Measurements from ENCODE around the gene FHOD3. TPM values are rescaled to one million over a fixed set of nuclear protein-coding genes. Genes with fewer than 3 reads are reported as not detected.

Gene FHOD3
- total and polyA plus RNA-seq, 3 experiments from 2014 or later = not detected

DNA sequence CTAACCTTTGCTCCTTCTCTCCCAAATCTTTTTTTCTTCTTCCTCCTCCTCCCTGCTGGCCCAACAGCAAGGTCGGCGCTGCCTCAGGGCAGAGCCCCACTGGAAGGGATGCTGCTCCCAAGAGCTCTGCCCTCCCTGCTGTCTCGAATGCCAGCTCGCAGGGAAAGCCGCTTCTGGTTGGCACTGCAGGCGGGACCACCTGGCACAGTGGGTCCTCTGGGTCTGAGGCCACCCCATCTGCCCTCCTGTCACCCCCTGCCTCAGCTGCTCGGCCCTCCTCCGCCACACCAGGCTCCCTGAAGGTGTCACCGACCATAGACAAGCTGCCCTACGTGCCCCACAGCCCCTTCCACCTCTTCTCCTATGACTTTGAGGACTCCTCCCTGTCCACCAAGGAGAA lies 355.0 kb downstream of the FHOD3 start:
- Histone ChIP-seq H3K4me3 (ENCODE audit: low read length) (no peak overlapping the region), H3K36me3 (ENCODE audit: insufficient read depth, low read length) (no peaks in the 10 kb centered on the region), H3K9me3 (ENCODE audit: low read length) (no peaks in the 10 kb centered on the region), H3K27ac (ENCODE audit: low read depth, low read length) (no peak overlapping the region), H3K4me1 (ENCODE audit: insufficient read depth, low read length) (no peaks in the 10 kb centered on the region), H3K27me3 (ENCODE audit: insufficient read depth, low read length, poor library complexity, severe bottlenecking) (no peaks in the 10 kb centered on the region)
- DNase-seq = no peak
- Mint-ChIP-seq H3K9me3 (no peaks in the 10 kb centered on the region), H3K4me1 (no peaks in the 10 kb centered on the region), H3K4me3 (no peak overlapping the region), H3K36me3 (no peaks in the 10 kb centered on the region), H3K27me3 (peaks cover 13 to 29% of the 10 kb centered on the region in 2 donors), H3K27ac (no peak overlapping the region)
- ChIA-PET CTCF (no interaction called here), POLR2A (no interaction called here)

- POLR2A ChIA-PET = no interaction called here
- no peaks in the 10 kb centered on the region for H3K9me3 Mint-ChIP-seq
- no peak overlapping the region for H3K27ac Mint-ChIP-seq
- no peaks in the 10 kb centered on the region for H3K4me1 Mint-ChIP-seq
- no peaks in the 10 kb centered on the region for H3K27me3 ChIP-seq (ENCODE audit: insufficient read depth, low read length, poor library complexity, severe bottlenecking)
- H3K4me3 ChIP-seq (ENCODE audit: low read length) = no peak overlapping the region
- no peaks in the 10 kb centered on the region for H3K36me3 ChIP-seq (ENCODE audit: insufficient read depth, low read length)
- H3K27ac ChIP-seq (ENCODE audit: low read depth, low read length) = no peak overlapping the region
- H3K9me3 ChIP-seq (ENCODE audit: low read length) = no peaks in the 10 kb centered on the region
- DNase-seq = no peak
- H3K36me3 Mint-ChIP-seq = no peaks in the 10 kb centered on the region
- no peaks in the 10 kb centered on the region for H3K4me1 ChIP-seq (ENCODE audit: insufficient read depth, low read length)
- peaks cover 13 to 29% of the 10 kb centered on the region in 2 donors for H3K27me3 Mint-ChIP-seq
- CTCF ChIA-PET = no interaction called here
- no peak overlapping the region for H3K4me3 Mint-ChIP-seq
Observed at GRCh38 chr18:36653141-36653869, 355.8 kb downstream of the FHOD3 start.

DNA sequence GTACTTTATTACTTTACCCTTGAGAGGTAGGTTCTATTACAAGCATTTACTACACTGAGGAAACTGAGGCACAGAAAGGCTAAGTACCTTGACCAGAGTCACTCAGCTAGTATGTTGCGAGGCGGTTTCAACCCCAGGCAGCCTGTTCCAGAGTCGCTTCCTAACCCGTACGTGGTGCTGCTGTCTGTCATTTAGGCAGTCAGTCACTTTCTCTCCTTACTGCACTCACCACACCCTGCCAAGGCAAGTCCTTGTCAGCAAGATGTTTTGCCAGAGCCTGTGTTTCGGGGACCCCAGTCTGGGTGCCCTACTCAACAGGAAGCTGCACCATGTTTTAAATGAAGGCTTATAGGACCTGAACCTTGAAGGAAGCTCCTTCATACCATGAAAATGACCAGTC lies 356.4 kb downstream of the FHOD3 start:
- Mint-ChIP-seq H3K36me3 (no peaks in the 10 kb centered on the region), H3K4me1 (no peaks in the 10 kb centered on the region), H3K27ac (no peak overlapping the region), H3K9me3 (no peaks in the 10 kb centered on the region), H3K4me3 (no peak overlapping the region), H3K27me3 (peaks cover 13 to 33% of the 10 kb centered on the region in 2 donors)
- H3K9me3 ChIP-seq (ENCODE audit: low read length) = no peaks in the 10 kb centered on the region
- ChIA-PET POLR2A (no interaction called here), CTCF (no interaction called here)
- no peaks in the 10 kb centered on the region for H3K4me1 ChIP-seq (ENCODE audit: insufficient read depth, low read length)
- H3K27me3 ChIP-seq (ENCODE audit: insufficient read depth, low read length, poor library complexity, severe bottlenecking) = no peaks in the 10 kb centered on the region
- no peaks in the 10 kb centered on the region for H3K36me3 ChIP-seq (ENCODE audit: insufficient read depth, low read length)
- no peak overlapping the region for H3K27ac ChIP-seq (ENCODE audit: low read depth, low read length)
- DNase-seq = no peak
- H3K4me3 ChIP-seq (ENCODE audit: low read length) = no peak overlapping the region

GRCh38 chr18:36655074-36655473 lies 357.6 kb downstream of the FHOD3 start:
- Mint-ChIP-seq H3K36me3 (no peaks in the 10 kb centered on the region), H3K4me1 (no peaks in the 10 kb centered on the region), H3K27me3 (peaks cover 13 to 33% of the 10 kb centered on the region in 2 donors), H3K4me3 (no peak overlapping the region), H3K9me3 (no peaks in the 10 kb centered on the region), H3K27ac (no peak overlapping the region)
- H3K4me1 ChIP-seq (ENCODE audit: insufficient read depth, low read length) = no peaks in the 10 kb centered on the region
- ChIA-PET CTCF (no interaction called here), POLR2A (no interaction called here)
- no peaks in the 10 kb centered on the region for H3K27me3 ChIP-seq (ENCODE audit: insufficient read depth, low read length, poor library complexity, severe bottlenecking)
- no peak overlapping the region for H3K27ac ChIP-seq (ENCODE audit: low read depth, low read length)
- no peaks in the 10 kb centered on the region for H3K9me3 ChIP-seq (ENCODE audit: low read length)
- DNase-seq = no peak
- H3K36me3 ChIP-seq (ENCODE audit: insufficient read depth, low read length) = no peaks in the 10 kb centered on the region
- H3K4me3 ChIP-seq (ENCODE audit: low read length) = no peak overlapping the region

GRCh38 chr18:36655930-36656329 lies 358.4 kb downstream of the FHOD3 start:
- Mint-ChIP-seq H3K4me3 (no peak overlapping the region), H3K9me3 (no peaks in the 10 kb centered on the region), H3K4me1 (no peaks in the 10 kb centered on the region), H3K27me3 (peaks cover 13 to 36% of the 10 kb centered on the region in 2 donors), H3K36me3 (no peaks in the 10 kb centered on the region), H3K27ac (no peak overlapping the region)
- Histone ChIP-seq H3K4me3 (ENCODE audit: low read length) (no peak overlapping the region), H3K27ac (ENCODE audit: low read depth, low read length) (no peak overlapping the region), H3K4me1 (ENCODE audit: insufficient read depth, low read length) (no peaks in the 10 kb centered on the region), H3K27me3 (ENCODE audit: insufficient read depth, low read length, poor library complexity, severe bottlenecking) (no peaks in the 10 kb centered on the region), H3K9me3 (ENCODE audit: low read length) (no peaks in the 10 kb centered on the region), H3K36me3 (ENCODE audit: insufficient read depth, low read length) (no peaks in the 10 kb centered on the region)
- CTCF ChIA-PET = no interaction called here
- POLR2A ChIA-PET = no interaction called here
- DNase-seq = no peak

DNA sequence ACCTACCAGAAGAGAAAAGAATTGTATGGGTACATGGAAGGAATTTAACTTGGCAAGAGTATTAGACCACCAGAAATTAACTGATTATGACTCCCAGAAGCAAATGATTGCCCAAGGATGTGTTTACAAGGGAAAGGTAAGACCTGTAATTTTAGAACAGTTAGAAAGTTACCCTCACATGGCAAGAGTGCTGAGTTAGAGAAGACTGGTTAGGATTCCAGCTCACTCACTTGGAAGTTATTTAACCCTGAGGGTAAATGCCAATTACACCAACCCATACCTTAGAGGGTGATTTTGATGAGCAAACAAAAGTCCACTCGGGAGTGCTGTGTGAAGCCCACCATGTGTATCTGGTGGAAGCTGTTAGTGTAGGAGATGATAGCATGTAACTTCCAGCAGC lies 361.1 kb downstream of the FHOD3 start:
- H3K36me3 Mint-ChIP-seq = no peaks in the 10 kb centered on the region
- POLR2A ChIA-PET = no interaction called here
- no peak overlapping the region for H3K4me3 Mint-ChIP-seq
- H3K4me1 ChIP-seq (ENCODE audit: insufficient read depth, low read length) = no peaks in the 10 kb centered on the region
- H3K27ac ChIP-seq (ENCODE audit: low read depth, low read length) = no peak overlapping the region
- no peak overlapping the region for H3K4me3 ChIP-seq (ENCODE audit: low read length)
- H3K9me3 ChIP-seq (ENCODE audit: low read length) = no peaks in the 10 kb centered on the region
- CTCF ChIA-PET = no interaction called here
- H3K36me3 ChIP-seq (ENCODE audit: insufficient read depth, low read length) = no peaks in the 10 kb centered on the region
- no peaks in the 10 kb centered on the region for H3K4me1 Mint-ChIP-seq
- no peaks in the 10 kb centered on the region for H3K9me3 Mint-ChIP-seq
- no peaks in the 10 kb centered on the region for H3K27me3 ChIP-seq (ENCODE audit: insufficient read depth, low read length, poor library complexity, severe bottlenecking)
- H3K27me3 Mint-ChIP-seq = peaks cover 11 to 26% of the 10 kb centered on the region in 2 donors
- H3K27ac Mint-ChIP-seq = no peak overlapping the region
- DNase-seq = no peak

GRCh38 chr18:36660311-36660710 lies 362.8 kb downstream of the FHOD3 start:
- Histone ChIP-seq H3K27ac (ENCODE audit: low read depth, low read length) (no peak overlapping the region), H3K9me3 (ENCODE audit: low read length) (no peaks in the 10 kb centered on the region), H3K4me3 (ENCODE audit: low read length) (no peak overlapping the region), H3K36me3 (ENCODE audit: insufficient read depth, low read length) (no peaks in the 10 kb centered on the region), H3K4me1 (ENCODE audit: insufficient read depth, low read length) (no peaks in the 10 kb centered on the region), H3K27me3 (ENCODE audit: insufficient read depth, low read length, poor library complexity, severe bottlenecking) (no peaks in the 10 kb centered on the region)
- Mint-ChIP-seq H3K4me3 (no peak overlapping the region), H3K27me3 (peaks cover 8 to 20% of the 10 kb centered on the region in 2 donors), H3K4me1 (no peaks in the 10 kb centered on the region), H3K36me3 (no peaks in the 10 kb centered on the region), H3K9me3 (no peaks in the 10 kb centered on the region), H3K27ac (no peak overlapping the region)
- POLR2A ChIA-PET = no interaction called here
- DNase-seq = no peak
- CTCF ChIA-PET = no interaction called here

GRCh38 chr18:36661999-36662398 lies 364.5 kb downstream of the FHOD3 start:
- Mint-ChIP-seq H3K4me3 (no peak overlapping the region), H3K9me3 (no peaks in the 10 kb centered on the region), H3K36me3 (no peaks in the 10 kb centered on the region), H3K27ac (no peak overlapping the region), H3K4me1 (no peaks in the 10 kb centered on the region), H3K27me3 (peaks cover 3 to 18% of the 10 kb centered on the region in 2 donors)
- Histone ChIP-seq H3K9me3 (ENCODE audit: low read length) (no peaks in the 10 kb centered on the region), H3K27ac (ENCODE audit: low read depth, low read length) (no peak overlapping the region), H3K4me1 (ENCODE audit: insufficient read depth, low read length) (no peaks in the 10 kb centered on the region), H3K36me3 (ENCODE audit: insufficient read depth, low read length) (no peaks in the 10 kb centered on the region), H3K4me3 (ENCODE audit: low read length) (no peak overlapping the region), H3K27me3 (ENCODE audit: insufficient read depth, low read length, poor library complexity, severe bottlenecking) (no peaks in the 10 kb centered on the region)
- CTCF ChIA-PET = no interaction called here
- POLR2A ChIA-PET = no interaction called here
- no peak for DNase-seq

- H3K9me3 ChIP-seq (ENCODE audit: low read length) = no peaks in the 10 kb centered on the region
- no peak overlapping the region for H3K4me3 Mint-ChIP-seq
- no peak overlapping the region for H3K4me3 ChIP-seq (ENCODE audit: low read length)
- no peak overlapping the region for H3K27ac Mint-ChIP-seq
- H3K36me3 Mint-ChIP-seq = no peaks in the 10 kb centered on the region
- no peak for DNase-seq
- CTCF ChIA-PET = no interaction called here
- H3K27me3 Mint-ChIP-seq = peaks cover 2 to 13% of the 10 kb centered on the region in 2 donors
- H3K27me3 ChIP-seq (ENCODE audit: insufficient read depth, low read length, poor library complexity, severe bottlenecking) = no peaks in the 10 kb centered on the region
- H3K4me1 ChIP-seq (ENCODE audit: insufficient read depth, low read length) = no peaks in the 10 kb centered on the region
- H3K4me1 Mint-ChIP-seq = no peaks in the 10 kb centered on the region
- no peaks in the 10 kb centered on the region for H3K36me3 ChIP-seq (ENCODE audit: insufficient read depth, low read length)
- no peaks in the 10 kb centered on the region for H3K9me3 Mint-ChIP-seq
- no peak overlapping the region for H3K27ac ChIP-seq (ENCODE audit: low read depth, low read length)
- POLR2A ChIA-PET = no interaction called here
Observed at GRCh38 chr18:36663312-36663711, 365.8 kb downstream of the FHOD3 start.
